Femur (tissue), 1 donor: Measurements from ENCODE around the gene LRP1B.
A peak's percentile ranks its signal among the peaks of the same experiment; 100 is the strongest.
"Not testable (repeated sequence)": the region's sequence is repeated elsewhere in the genome, so short reads cannot be mapped to it uniquely, and the experiment has no call there.

Experiments used
- DNase-seq: peaks from one replicate; pipeline ENCODE4 v3.0.0-alpha.2; 2017

LRP1B gene

DNA sequence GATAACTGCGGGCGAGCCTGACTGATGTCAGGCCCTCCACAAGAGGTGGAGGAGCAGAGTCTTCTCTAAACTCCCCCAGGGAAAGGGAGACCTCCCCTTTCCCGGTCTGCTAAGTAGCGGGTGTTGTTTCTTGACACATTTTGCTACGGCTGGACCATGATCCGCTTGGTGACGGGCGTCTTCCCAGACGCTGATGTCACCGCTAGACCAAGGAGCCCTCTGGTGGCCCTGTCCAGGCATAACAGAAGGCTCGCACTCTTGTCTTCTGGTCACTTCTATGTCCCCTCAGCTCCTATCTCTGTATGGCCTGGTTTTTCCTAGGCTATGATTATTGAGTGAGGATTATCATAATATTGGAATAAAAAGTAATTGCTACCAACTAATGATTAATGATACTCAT is 1166.5 kb downstream of the LRP1B start:
- not testable (repeated sequence) for DNase-seq

DNA sequence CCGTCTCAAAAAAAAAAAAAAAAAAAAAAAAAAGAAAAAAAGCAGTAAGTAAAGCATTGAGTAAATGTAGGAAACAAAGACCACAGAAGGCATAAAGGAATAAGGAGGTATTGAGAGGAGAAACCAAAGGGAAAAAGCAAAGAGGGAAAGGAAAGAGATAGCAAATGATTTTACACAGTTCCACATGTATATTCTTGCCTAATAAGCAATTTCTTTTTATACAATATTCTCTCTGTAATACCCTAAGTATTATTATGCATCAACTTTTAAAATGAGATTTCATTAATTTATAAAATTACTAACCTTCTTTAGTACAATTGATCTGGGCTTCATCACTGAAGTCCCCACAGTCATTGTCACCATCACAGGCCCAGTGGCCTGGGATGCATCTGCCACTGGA is 1180.9 kb downstream of the LRP1B start:
- no peak for DNase-seq

DNA sequence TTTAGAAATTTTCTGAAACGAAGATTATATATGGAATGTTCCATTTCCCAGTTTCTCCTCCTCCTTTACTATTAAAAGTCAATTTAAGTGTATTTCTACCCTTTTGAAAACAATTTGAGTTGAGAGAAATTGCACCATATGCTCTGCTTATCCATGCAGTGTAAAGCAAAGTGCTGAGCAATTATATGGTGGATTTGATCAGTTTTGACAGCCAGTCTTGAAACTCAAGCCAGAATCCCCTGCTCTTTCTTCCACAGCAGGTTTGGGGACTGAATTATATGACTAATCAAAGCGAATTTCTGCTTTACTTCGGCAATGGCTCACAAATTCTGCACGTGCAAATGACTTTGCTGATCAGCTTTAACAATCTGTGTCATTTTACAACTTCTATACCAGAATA is 1183.6 kb downstream of the LRP1B start:
- DNase-seq: no peak

DNA sequence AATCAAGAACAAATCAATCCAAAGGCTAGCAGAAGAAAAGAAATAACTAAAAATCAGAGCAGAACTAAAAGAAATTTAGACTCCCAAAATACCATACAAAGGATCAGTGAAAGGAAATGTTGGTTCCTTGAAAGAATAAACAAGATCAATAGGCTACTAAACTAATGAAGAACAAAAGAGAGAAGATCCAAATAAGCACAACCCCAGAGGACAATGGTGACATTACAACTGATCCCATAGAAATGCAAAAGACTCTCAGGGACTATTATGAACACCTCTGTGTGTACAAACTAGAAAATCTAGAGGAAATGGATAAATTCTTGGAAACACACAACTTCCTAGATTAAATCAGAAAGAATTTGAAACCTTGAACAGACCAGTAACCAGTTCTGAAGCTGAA is 1186.9 kb downstream of the LRP1B start:
- no peak for DNase-seq

DNA sequence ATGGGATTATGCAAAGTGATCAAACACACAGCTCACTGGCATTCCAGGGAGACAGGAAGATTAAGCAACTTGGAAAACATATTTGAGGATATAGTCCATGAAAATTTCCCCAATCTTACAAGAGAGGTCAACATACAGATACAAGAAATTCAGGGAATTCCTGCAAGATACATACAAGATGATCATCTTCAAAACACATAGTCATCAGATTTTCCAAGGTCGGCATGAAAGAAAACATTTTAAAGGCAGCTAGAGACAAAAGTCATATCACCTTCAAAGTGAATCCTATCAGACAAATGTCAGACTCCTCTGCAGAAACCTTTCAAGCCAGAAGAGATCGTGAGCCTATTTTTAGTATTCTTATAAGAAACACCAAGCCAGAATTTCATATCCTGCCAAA is 1188.5 kb downstream of the LRP1B start:
- DNase-seq: no peak

DNA sequence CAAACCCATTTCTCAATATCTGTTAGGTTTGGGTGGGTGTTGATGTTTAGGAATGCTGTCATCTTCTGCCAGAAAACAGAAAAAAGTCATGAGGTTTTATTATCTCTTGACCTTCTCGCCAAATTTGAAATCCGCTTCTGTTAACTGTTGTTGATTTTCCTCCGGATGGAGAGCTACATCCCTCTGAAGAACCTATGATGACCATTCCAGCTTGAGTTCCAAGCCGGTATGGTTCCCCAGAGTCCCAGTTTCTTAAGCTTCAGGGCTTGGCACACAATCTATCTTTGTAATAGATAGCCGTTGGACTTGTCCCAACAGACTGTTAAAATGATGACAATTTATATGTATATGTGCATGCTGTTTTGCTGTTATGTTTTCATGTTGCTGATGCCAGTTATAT is 1201.0 kb downstream of the LRP1B start:
- peak; percentile 15 for DNase-seq

DNA sequence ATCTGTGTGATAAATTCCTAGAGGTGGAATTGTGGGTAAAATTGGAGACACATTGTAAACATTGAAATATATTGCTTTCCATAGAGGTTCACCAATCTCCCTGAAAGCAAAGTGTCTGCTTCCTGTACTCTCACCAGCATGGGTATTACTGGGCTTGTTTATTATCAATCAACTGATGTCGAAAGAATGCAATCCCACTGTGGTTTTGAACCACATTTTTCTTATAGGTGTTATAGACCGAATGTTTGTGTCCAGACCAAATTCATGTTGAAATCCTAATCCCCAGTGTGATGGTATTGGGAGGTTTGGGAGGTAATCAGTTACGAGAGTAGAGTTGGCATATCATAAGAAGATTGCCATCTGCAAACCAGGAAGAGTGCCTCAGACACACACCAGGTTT is 1212.4 kb downstream of the LRP1B start:
- DNase-seq: no peak

DNA sequence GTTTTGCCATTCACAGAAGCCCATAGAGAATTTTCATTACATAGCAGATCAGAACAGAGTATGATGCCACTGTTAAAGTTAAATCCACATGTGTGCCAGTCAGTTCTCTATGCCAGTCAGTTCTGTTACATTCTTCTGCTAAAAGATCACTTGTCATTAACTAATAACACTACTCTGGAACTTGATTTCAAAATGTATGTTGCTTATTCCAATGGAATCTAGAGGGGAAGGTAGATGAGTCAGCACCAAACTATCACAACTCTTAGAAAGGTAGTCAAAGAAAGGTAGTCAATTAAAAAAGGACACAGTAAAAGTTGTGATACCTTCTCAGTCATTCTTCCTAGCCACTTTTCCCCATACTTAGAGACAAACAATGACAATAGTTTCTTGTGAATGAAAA is 1214.4 kb downstream of the LRP1B start:
- no peak for DNase-seq

DNA sequence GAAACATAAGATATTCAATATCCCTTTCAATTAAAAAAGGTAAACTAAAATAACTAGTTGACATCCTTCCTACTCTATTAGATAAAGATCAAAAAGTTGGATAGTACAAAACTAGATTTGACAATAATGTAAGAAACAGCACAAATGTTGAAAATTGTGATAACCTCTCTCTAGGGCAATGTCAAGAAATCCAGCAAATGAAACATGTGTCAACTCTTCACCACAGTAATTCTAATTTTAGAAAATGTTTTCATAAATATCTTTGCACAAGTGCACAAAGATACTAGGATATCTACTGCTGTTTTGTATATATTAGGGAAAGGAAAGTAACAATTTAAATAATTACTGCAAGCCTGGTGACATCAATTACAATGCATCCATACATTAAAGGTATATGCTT is 1220.1 kb downstream of the LRP1B start:
- no peak for DNase-seq

DNA sequence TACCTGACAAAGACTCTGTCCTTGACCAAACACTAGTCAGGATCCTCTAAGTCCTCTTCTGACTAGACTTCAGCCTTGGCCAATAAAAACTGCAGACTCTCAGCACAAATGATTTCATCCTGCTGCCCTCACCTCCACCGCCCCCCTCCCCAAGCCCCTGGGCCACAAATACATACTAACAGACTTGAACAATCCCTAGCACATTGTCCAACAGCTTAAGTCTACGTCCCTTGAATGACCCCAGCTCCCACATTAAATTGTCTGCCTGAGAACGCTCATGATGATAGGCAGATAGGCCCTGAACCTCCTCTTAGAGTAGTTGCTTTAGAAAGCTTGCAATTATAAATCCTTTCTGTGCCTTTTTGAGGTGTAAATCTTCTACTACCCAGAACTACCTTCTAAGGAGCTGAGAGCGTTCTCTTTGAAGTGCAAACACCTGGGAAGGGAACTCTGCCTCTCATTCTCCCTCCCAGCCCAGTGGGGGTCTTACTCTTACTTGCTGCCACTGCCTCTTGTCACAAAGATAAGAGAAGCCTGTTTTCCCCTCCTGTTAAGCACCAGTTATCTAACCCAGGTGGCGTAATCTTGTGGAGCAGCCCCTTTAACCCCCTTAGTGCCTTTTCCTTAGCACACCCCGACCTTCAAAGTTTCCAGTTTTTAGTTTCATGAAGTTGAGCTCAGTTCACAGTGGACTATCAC is 1225.6 kb downstream of the LRP1B start:
- DNase-seq: no peak

DNA sequence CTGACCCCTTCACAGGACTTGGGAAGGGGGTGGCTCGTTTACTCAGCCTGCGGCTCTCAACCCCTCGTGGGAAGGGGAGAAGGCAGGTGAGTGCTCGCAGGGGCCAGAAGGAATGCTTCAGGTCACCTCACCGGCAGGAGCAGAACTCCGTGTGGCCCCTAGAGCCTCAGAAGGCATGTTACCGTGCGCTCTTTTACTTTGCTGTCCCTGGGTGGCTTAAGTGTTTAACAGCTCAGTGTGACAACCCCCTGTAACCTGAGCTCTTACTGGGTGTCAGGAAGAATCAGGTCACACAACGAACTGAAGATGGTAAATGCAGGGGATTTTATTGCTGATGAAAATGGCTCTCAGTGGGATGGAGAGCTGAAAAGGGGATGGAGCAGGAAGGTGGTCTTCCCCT is 1235.4 kb downstream of the LRP1B start:
- no peak for DNase-seq

DNA sequence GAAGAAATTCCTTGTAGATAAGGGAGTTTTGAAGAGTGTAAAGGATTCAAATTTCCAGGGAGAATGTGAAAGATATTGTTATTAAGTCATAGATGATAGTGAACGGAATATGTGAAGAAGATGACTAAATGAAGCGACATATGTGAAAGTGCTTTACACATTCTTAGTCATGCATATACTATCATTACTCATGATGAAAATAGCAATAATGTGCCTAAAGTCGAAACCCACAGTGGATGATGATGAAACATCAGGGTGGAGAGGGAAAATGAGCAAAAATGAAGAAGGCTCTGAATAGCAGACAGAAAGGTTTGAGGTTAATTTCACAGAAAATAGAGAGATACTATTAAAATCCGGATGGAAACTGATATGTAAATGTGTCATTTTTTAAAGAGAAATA is 1237.1 kb downstream of the LRP1B start:
- no peak for DNase-seq

DNA sequence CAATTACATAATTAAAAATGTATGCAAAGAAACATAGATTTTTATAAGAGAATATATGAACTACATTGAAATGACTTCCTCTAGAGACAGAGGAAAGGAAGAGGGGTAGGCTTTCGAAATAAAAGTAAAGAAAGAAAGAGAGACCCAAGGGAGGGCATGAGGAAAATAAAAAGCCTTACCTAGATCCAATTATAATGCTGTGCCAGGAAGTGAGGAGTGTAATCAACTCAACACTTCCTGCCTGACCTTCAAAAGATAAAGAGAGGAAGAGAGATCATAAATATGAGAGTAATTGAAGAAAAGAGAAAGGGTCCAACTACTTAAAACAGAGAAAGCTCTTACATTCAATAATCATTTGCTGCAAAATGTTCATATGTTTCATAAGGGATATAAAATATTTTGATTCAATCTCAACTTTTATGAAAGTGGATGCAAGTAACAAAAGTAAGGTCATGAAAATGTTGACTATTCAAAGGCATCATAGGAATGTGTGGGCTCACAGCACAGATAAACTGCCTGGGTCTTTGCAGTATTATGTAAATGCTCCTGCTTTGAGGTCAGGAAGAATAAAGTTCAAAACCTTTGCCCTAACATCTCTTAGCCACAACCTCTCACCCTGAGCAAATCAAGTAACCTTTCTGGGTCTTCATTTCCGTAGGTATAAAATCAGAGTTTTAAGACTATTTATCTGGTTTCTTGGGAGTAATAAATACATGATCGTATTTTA is 1237.7 kb downstream of the LRP1B start:
- no peak for DNase-seq

DNA sequence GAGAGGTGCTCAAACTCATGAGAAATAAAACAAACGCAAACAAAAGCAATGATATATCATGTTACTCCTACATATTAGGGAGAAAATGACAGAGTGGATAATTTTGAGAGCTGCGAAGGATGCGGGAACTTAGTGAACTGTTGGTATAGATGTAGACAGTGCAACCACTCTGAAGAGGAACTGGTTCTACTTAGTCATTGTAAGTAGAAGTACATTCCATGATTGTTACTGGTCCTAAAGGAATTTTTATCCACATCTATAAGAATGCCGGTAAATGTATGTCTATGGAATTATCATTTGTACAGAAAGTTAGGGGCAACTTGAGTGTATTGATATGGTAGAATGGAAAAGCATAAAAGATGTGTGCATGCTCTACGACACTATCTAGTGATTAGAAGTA is 1238.4 kb downstream of the LRP1B start:
- DNase-seq: no peak

DNA sequence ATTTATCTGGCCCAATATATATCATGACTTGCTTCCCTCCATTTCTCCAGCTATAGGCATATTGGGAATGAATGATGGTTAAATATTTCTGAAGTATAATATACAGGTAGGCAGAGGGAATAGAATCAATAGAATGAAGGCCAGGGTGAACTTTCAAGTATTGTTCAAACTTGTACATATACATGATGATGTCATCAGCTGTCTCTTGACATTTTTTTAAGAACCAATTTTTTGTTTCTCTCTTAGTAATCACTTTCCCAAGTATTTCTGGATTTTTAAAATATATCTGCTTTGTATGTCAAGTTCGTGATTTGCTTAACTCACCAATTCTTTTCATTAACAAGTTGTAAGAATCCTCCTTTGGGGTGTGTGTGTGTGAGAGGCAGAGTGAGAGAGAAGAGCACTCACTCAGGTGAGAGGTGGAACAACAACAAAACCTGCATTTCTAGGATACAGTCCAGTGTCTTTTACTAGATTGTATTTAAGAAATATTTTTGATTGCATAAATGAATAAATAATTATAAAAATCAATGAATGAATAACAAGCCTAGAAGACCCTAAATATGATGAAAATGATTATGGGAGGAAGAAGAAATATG is 1239.1 kb downstream of the LRP1B start:
- no peak for DNase-seq

DNA sequence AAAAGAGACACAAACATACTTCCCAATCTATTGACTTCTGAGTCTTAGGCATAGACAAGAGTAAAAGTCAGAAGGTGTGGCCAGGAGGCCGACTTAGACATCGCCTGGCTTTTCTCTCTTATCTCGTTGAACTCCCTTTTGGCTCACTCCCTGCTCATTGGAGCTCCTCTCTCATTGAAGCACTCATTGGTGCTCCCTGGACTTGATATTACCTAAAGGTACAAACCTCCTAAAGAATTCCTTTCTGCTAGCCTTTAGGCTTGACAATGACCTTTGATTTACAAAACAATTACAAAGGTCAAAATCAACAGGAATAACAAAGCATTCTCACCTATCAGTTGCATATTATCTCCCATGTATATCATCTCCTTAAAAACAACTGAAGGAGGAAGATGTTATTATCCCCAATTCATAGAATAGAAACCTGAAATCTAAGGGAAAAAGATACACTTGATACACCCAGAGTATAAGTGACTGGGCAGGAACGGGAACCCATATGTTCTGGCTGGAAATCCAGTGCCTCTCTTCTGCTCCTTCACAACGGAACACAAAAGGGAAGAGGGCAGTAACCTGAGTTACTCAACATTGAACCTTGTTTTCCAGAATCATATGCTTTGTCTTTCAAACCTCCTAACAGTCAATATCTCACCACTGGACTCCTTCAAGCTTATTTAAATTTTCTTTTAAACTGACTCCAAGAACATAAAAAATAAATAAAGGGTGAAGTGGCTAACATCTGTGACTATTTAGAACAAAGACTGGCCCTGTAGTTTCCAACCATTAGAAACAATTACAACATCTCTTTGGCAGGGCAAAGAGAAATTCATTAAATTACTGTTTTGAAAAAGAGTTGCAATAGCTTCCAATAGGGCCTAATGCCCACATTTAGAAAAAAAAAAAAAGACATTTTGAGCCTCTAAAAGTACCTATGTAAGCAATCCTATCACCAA is 1247.9 kb downstream of the LRP1B start:
- no peak for DNase-seq

DNA sequence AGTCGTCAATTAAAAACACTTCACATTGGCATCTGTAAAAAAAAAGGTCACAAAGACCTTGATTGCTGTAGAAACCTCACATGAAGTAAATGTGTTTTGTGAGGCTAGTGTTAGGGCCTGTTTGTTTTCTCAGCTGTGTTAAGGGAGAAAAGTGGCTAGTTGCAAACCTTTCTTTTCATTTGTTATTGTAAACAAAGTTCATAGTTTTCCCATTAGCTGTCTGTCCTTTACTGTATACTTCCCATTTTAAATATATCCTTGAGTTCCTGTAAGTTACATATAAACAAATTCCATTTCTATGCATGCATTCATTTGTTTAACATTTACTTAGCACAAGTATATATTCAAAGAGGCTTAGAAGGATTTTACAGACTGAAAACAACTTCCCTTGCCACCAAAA is 1250.2 kb downstream of the LRP1B start:
- DNase-seq: no peak

DNA sequence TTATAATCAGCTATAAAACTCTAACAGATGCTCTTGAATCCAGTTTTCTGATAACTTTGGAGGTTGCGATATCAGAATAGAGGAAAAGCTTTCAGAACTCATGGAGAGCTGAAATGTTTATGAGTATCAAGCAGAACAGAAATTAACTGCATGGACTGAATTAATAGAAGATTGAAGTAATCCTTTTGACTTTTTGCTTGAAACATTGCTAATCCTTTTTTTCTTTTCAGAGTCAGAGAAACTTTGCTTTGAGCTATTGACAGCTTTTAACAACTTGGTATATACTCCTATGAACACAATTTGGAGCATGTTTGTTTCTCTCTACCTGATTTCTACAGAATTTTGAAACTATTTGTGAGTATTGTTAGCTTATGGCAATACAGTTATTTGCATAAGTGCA is 1254.8 kb downstream of the LRP1B start:
- no peak for DNase-seq

DNA sequence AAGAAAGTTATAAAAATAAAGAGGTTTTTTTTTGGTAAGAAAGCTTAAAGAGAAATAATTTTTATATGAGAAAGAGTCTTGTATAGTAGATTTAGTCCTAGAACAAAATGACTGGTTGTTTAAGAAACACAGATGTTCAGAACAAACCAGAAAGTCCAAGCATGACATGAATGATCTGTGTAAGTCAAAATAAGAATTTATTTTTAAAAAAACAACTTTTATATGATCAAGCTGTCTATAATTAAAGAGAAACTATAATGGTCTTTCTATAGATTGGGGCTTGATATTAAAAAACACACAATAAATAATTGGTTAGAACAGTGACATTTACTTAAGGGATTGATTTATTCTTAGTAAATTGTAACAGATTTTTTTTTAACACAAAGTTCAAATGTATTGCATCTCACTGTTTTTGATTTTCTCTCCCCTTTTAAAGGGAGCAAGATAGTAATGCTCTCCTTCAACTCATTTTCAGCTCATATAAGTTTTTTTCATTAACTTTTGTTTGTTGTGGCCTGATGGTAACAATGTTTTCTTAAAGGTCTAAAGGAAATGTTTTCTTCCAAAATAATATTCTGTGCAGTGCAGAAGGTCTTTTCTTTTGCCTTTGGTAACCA is 1256.8 kb downstream of the LRP1B start:
- DNase-seq: no peak

DNA sequence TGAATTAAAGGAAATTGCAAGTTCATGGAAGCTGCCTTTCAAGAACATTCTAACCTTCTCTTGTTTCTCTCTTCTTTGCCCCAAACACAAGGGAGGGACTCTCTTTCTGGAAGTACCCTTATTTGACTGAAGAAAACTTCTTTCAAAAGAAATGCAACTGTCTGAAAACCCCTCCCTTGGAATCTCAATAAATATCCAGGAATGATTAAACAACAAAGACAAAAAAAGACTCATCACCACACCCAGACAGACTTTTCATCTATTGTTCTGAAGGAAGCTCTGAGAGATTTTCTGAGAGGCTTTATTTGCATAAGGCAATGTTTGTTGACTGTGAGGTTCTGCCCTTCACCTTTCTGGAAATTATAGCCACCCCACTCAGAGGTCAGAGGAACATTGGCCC is 1260.9 kb downstream of the LRP1B start:
- DNase-seq: no peak

DNA sequence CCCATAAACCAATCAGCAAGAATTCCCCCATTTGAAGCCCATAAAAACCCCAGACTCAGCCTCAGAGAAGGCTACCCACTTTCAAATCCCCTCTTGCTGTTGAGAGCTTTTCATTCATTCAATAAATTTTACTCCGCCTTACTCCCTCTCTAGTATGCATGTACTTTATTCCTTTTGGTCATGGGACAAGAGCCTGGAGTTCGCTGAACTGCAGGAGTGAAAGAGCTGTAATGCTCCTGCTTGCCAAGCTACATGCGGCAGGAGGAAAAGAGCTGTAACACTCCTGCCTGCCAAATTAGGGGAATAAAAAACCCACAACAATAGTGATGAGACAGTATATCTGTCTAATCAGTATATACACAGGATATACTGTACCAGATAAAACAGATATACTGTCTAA is 1261.7 kb downstream of the LRP1B start:
- DNase-seq: no peak

DNA sequence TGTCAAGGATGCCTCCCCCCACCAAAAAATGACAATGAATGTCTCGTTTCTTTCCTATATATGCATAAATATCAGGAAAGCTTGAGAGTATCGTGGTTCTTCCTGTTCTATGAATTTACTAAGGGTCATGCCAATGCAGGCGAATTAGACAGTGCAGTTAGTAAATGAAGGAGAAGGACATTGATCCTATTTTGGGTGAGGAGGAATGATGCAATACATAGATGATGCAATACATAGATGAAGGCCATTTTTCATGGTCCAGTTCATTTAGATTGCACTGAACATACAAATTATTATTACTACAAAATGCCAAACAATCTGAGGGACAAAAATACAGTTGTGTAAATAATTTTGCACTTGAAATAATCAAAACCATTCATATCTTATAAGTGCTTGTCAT is 1265.0 kb downstream of the LRP1B start:
- no peak for DNase-seq

DNA sequence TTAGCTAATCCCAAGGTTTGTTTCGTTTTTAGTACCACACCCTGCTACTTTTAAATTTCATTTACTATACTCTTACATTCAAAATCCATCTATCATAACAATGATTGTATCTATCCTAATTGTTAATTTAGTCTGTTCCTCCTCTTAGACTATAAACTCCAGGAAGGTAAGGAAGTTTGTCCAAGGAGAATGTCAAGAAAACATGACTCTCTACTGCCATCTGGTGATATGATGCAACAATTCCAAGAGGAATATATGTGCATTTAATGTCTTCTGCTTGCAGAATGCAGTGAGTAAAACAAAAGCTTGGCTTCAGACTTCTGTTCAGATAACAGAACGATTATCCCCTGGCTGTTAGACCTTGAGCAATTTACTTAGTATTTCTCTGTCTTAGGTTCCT is 1267.1 kb downstream of the LRP1B start:
- DNase-seq: no peak
